ENCODE measurements around the gene NDUFS2. TPM values are rescaled to one million over a fixed set of nuclear protein-coding genes. Genes with fewer than 3 reads are reported as not detected.

Gene NDUFS2
- total RNA-seq, 1 donor from 2014 or later: 107 TPM

- no peak overlapping the region for H3K4me3 ChIP-seq
- no peaks in the 10 kb centered on the region for H3K9me3 ChIP-seq
- TF ChIP-seq, protein P1, sequence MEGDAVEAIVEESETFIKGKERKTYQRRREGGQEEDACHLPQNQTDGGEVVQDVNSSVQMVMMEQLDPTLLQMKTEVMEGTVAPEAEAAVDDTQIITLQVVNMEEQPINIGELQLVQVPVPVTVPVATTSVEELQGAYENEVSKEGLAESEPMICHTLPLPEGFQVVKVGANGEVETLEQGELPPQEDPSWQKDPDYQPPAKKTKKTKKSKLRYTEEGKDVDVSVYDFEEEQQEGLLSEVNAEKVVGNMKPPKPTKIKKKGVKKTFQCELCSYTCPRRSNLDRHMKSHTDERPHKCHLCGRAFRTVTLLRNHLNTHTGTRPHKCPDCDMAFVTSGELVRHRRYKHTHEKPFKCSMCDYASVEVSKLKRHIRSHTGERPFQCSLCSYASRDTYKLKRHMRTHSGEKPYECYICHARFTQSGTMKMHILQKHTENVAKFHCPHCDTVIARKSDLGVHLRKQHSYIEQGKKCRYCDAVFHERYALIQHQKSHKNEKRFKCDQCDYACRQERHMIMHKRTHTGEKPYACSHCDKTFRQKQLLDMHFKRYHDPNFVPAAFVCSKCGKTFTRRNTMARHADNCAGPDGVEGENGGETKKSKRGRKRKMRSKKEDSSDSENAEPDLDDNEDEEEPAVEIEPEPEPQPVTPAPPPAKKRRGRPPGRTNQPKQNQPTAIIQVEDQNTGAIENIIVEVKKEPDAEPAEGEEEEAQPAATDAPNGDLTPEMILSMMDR (IDR thresholded peaks at IDR 0.05): no peak
- no peaks in the 10 kb centered on the region for H3K4me1 ChIP-seq
- intact Hi-C loops (cut with DNase I): no loop called here
- no peak for DNase-seq (ENCODE audit: low spot score in 2 of 2)
- no peaks in the 10 kb centered on the region for H3K36me3 ChIP-seq
- H3K27ac ChIP-seq: no peak overlapping the region
- no peaks in the 10 kb centered on the region for H3K27me3 ChIP-seq
Observed at GRCh38 chr1:161190962-161191521, 11.1 kb upstream of the NDUFS2 start.

DNA sequence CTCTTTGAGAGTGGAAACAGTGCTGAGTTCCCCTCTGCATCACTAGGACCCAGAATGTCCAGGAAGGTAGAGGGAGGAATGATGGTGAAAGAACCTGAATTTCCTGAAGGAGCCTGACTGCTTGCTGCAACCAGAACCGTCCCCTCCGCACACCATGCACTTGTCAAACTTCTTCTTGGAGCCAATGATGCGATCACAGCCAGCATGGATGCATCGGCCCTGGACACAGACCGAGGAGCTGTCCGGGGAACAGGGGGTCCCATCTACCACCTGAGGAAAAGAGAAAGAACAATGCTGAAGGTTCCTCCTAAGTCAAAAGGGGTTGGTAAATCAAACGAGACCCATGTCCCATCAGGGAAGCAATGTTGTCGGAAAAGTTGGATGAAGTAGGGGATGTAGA lies 10.2 kb upstream of the NDUFS2 start:
- no peak for DNase-seq (ENCODE audit: low spot score in 2 of 2)

GRCh38 chr1:161192476-161193465 lies 9.4 kb upstream of the NDUFS2 start:
- peaks cover 0 to under 1% of the 10 kb centered on the region in 2 donors for H3K4me1 ChIP-seq
- intact Hi-C loops (cut with DNase I): no loop called here
- no peaks in the 10 kb centered on the region for H3K27me3 ChIP-seq

More for the DNA sequence above, 10.2 kb upstream of the NDUFS2 start:
- H3K27ac ChIP-seq: no peak overlapping the region
- intact Hi-C loops (cut with DNase I): no loop called here
- no peaks in the 10 kb centered on the region for H3K9me3 ChIP-seq
- H3K4me3 ChIP-seq: no peak overlapping the region
- no peaks in the 10 kb centered on the region for H3K36me3 ChIP-seq
- TF ChIP-seq, protein P1 (IDR thresholded peaks at IDR 0.05): no peak
- H3K27me3 ChIP-seq: no peaks in the 10 kb centered on the region
- no peaks in the 10 kb centered on the region for H3K4me1 ChIP-seq

DNA sequence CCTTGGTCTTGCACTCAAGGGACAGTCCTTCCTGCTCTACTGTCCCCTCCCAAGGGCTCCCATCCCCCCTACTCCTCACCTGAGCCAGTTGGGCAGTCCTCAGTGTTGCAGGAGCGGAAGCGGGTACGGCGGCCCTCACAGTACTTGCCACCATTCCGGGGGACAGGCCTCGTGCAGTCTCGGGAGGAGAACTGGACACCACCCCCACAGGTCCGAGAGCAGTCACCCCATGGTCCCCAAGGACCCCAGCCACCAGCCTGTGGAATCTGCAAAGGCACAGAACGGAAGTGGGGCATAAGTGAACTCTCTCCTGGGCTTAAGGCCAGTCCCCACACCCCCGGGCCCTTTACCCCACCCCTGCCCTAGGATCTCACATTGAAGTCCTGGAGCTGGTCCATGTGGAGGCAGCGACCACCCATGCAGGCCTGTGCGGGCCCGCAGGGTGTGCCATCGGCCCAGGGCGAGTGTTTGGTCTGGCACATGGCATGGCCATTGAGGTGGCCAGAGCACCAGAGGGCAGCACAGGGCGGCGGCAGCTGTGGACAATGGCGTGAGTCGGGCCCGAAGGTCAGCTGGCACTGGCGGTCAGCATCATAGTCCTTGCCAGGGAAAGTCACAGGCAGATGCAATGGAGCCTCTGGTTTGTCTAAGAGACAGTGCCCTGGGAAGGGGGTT lies 8.5 kb upstream of the NDUFS2 start:
- no peaks in the 10 kb centered on the region for H3K27me3 ChIP-seq
- H3K4me3 ChIP-seq: no peak overlapping the region
- peaks cover 0 to 6% of the 10 kb centered on the region in 2 donors for H3K4me1 ChIP-seq
- intact Hi-C loops (cut with DNase I): no loop called here
- no peaks in the 10 kb centered on the region for H3K36me3 ChIP-seq
- no peak for DNase-seq (ENCODE audit: low spot score in 2 of 2)
- no peaks in the 10 kb centered on the region for H3K9me3 ChIP-seq
- no peak overlapping the region for H3K27ac ChIP-seq
- TF ChIP-seq, protein P1 (IDR thresholded peaks at IDR 0.05): peak in 1 of 3 experiments; percentile 8

More at GRCh38 chr1:161192476-161193465, 9.4 kb upstream of the NDUFS2 start:
- TF ChIP-seq, protein P1 (IDR thresholded peaks at IDR 0.05): peak; percentile 71 to 90 (median 78)
- no peak for DNase-seq (ENCODE audit: low spot score in 2 of 2)
- no peak overlapping the region for H3K27ac ChIP-seq
- H3K9me3 ChIP-seq: no peaks in the 10 kb centered on the region
- H3K4me3 ChIP-seq: no peak overlapping the region
- no peaks in the 10 kb centered on the region for H3K36me3 ChIP-seq

DNA sequence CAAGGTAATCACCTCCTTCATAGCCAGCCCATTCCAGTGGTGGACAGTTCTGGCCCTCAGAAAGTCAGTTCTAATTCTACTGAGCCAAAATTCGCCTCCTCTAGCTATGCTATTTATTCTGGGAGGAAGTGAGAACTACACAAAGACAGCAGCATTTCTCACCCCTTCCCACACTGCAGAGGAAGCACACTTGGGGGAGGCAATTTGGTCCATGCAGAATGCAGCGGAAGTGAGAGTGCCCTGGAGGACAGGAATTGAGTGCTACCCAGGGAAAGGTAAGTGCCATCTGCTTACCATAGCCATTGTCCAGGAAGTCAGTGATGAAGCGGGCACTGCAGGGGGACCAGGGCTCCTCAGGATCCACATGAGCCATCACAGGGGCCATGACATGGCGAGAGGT lies 7.0 kb upstream of the NDUFS2 start:
- H3K36me3 ChIP-seq: no peaks in the 10 kb centered on the region
- H3K4me1 ChIP-seq: peaks cover 0 to 8% of the 10 kb centered on the region in 2 donors
- H3K27me3 ChIP-seq: no peaks in the 10 kb centered on the region
- no peak overlapping the region for H3K4me3 ChIP-seq
- no peaks in the 10 kb centered on the region for H3K9me3 ChIP-seq
- H3K27ac ChIP-seq: no peak overlapping the region
- TF ChIP-seq, protein P1 (IDR thresholded peaks at IDR 0.05): no peak
- no peak for DNase-seq (ENCODE audit: low spot score in 2 of 2)
- intact Hi-C loops (cut with DNase I): no loop called here

Data from ascending aorta (tissue), 2 donors.